ACC112 (cell line): Measurements from ENCODE around the gene SPAG16.
"Not testable (repeated sequence)": the region's sequence is repeated elsewhere in the genome, so short reads cannot be mapped to it uniquely, and the experiment has no call there.

Source experiments
- H2AFZ ChIP-seq: fragments of 200-600 bp; sonication (generic); one replicate; pipeline ENCODE4 v1.6.0; 2017; ENCODE audit warnings: antibody characterized with exemption, low read length; ENCODE audit not compliant: unreplicated experiment
- H3K27ac ChIP-seq: fragments of 200-600 bp; sonication (generic); 2 replicates; pipeline ENCODE4 v1.5.1; 2014; ENCODE audit warnings: low read depth, mild to moderate bottlenecking, antibody characterized with exemption, low read length, moderate library complexity
- H3K27me3 ChIP-seq: fragments of 200-600 bp; sonication (generic); 2 replicates; pipeline ENCODE4 v1.6.1; 2014; ENCODE audit warnings: mild to moderate bottlenecking, antibody characterized with exemption, low read length, moderate library complexity, mixed read lengths; ENCODE audit not compliant: insufficient read depth
- H3K36me3 ChIP-seq: fragments of 200-600 bp; sonication (generic); 2 replicates; pipeline ENCODE4 v1.6.1; 2016; ENCODE audit warnings: mild to moderate bottlenecking, antibody characterized with exemption, low read length, moderate library complexity, mixed read lengths; ENCODE audit not compliant: insufficient read depth
- H3K4me1 ChIP-seq: fragments of 200-600 bp; sonication (generic); one replicate; pipeline ENCODE4 v1.6.1; 2016; ENCODE audit warnings: low read length, mixed read lengths; ENCODE audit not compliant: insufficient read depth, unreplicated experiment, control insufficient read depth
- H3K4me3 ChIP-seq: fragments of 200-600 bp; sonication (generic); 2 replicates; pipeline ENCODE4 v1.5.1; 2014; ENCODE audit warnings: mild to moderate bottlenecking, low read depth, low read length
- H3K79me2 ChIP-seq: fragments of 200-600 bp; sonication (generic); one replicate; pipeline ENCODE4 v1.6.0; 2016; ENCODE audit warnings: low read length; ENCODE audit not compliant: control insufficient read depth, unreplicated experiment, insufficient read depth

The SPAG16 gene

DNA sequence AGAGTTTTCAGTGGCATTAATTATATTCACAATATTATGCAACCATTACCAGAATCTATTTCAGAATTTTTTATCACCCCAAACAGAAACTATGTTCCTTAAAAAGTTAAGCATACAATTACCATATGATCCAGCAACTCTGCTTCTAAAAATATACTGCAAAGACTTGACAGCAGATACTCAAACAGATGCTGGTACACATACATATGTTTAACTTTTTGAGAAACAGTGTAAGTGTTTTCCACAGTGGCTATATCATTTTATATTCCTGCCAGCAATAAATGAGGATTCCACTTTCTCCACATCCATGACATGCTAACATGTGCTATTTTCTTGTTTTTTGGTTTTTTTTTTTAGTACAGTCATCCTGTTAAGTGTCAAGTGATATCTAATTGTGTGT is 687.3 kb downstream of the SPAG16 start:
- Histone ChIP-seq H3K36me3 (no peaks in the 10 kb centered on the region), H3K4me3 (no peak overlapping the region), H3K27me3 (no peaks in the 10 kb centered on the region), H3K27ac (no peak overlapping the region), H3K79me2 (no peaks in the 10 kb centered on the region), H3K4me1 (no peaks in the 10 kb centered on the region), H2AFZ (no peak overlapping the region)

GRCh38 chr2:213980883-213981282 is 696.6 kb downstream of the SPAG16 start:
- no peaks in the 10 kb centered on the region for H3K36me3 ChIP-seq
- H3K27me3 ChIP-seq: no peaks in the 10 kb centered on the region
- no peak overlapping the region for H3K4me3 ChIP-seq
- H3K4me1 ChIP-seq: no peaks in the 10 kb centered on the region
- no peak overlapping the region for H3K27ac ChIP-seq
- H2AFZ ChIP-seq: peak overlapping the region; percentile 29
- no peaks in the 10 kb centered on the region for H3K79me2 ChIP-seq

DNA sequence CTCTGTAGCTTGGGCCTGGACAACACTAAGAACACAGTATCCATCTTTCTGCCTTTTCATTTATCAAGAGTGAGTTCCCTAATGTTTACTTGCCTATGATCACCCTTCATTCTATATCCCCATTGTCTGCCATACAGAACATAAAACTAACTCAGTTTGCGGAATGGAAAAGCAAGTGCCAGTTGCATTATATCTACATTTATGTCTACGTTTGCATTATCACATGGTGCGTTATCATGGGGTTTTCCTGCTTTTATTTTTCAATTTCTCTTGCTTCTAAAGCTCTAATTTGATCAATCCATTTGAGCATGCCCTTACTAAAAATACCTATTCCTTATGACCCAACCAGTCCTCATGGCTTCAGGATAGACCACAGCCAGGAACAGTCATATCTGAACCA is 704.9 kb downstream of the SPAG16 start:
- Histone ChIP-seq H3K27ac (no peak overlapping the region), H3K79me2 (no peaks in the 10 kb centered on the region), H3K4me1 (no peaks in the 10 kb centered on the region), H2AFZ (no peak overlapping the region), H3K4me3 (no peak overlapping the region), H3K36me3 (no peaks in the 10 kb centered on the region), H3K27me3 (no peaks in the 10 kb centered on the region)

DNA sequence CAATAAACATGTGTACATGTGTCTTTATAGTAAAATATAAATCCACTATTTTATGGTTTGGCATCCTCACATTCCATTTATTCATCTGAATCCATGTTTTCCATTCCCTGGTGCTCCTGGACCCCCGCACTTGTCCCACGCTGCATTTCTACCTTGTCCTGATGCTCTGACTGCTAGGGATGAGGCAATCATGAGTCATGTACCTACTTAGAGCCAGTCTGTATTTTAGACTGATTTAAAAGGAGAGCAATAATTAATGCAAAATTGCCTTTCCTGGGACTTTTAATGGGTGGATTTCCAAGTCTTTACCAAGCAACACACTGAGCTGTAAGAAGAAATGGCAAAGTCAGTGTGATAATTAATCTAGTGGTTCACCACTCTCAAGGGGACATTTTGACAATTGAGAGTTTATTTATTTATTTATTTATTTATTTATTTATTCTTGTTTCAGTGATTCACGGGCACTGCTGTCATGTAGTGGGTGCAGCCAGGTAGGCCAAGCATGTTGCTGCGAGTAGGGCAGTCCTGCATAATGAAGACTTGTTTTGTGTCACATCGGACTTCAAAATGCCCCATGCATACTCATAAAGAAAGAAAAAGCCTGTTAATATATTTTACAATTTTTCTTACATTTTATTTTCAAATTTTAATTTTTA is 707.3 kb downstream of the SPAG16 start:
- Histone ChIP-seq H3K27ac (no peak overlapping the region), H3K4me1 (peaks cover 10% of the 10 kb centered on the region), H3K36me3 (no peaks in the 10 kb centered on the region), H3K4me3 (no peak overlapping the region), H2AFZ (no peak overlapping the region), H3K79me2 (no peaks in the 10 kb centered on the region), H3K27me3 (no peaks in the 10 kb centered on the region)

- H3K27me3 ChIP-seq: no peaks in the 10 kb centered on the region
- H3K4me1 ChIP-seq: peaks cover 10% of the 10 kb centered on the region
- H2AFZ ChIP-seq: peak overlapping the region; percentile 2
- no peaks in the 10 kb centered on the region for H3K79me2 ChIP-seq
- H3K36me3 ChIP-seq: no peaks in the 10 kb centered on the region
- peak overlapping the region; percentile 39 for H3K27ac ChIP-seq
- no peak overlapping the region for H3K4me3 ChIP-seq
These were observed 711.3 kb downstream of the SPAG16 start for GRCh38 chr2:213995400-213996105.

DNA sequence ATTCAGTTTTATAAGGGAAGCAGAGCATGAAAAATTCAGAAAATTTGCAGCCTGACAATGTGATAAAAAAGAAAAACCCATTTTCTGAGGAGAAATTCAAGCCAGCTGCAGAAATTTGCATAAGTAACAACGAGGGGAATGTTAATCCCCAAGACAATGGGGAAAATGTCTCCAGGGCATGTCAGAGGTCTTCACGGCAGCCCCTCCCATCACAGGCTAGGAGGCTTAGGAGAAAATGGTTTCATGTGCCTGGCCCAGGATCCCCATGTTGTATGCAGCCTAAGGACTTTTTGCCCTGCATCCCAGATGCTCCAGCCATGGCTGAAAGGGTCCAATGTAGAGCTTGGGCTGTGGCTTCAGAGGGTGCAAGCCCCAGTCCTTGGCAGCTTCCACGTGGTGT is 714.7 kb downstream of the SPAG16 start:
- not testable (repeated sequence) for H3K27ac ChIP-seq, H3K27me3 ChIP-seq, H3K4me3 ChIP-seq, H3K36me3 ChIP-seq, H3K79me2 ChIP-seq, H2AFZ ChIP-seq
- peaks cover 10% of the 10 kb centered on the region for H3K4me1 ChIP-seq

DNA sequence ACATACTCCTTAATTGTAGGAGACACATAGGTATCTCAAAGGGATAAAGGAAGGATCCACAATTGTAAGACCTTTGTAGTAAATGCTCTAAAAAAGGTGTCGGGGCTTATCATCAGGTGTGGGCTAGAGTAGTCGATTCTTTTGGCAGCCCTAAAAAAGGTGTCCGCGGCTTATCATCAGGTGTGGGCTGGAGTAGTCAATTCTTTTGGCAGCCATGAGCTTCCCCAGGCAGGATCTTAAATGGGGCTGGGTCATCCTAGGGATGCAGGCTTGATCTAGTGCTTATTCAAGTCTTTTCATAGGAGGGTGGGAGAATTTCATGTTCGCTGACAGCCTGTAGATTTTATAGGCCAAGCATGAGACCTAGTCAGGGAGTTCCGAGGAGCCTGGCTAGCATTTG is 720.2 kb downstream of the SPAG16 start:
- H3K4me3 ChIP-seq: no peak overlapping the region
- peaks cover 4% of the 10 kb centered on the region for H3K4me1 ChIP-seq
- no peak overlapping the region for H3K27ac ChIP-seq
- H2AFZ ChIP-seq: no peak overlapping the region
- no peaks in the 10 kb centered on the region for H3K79me2 ChIP-seq
- H3K27me3 ChIP-seq: no peaks in the 10 kb centered on the region
- no peaks in the 10 kb centered on the region for H3K36me3 ChIP-seq

GRCh38 chr2:214005337-214005736 is 721.1 kb downstream of the SPAG16 start:
- no peaks in the 10 kb centered on the region for H3K79me2 ChIP-seq
- H3K27me3 ChIP-seq: no peaks in the 10 kb centered on the region
- no peak overlapping the region for H3K27ac ChIP-seq
- peaks cover 4% of the 10 kb centered on the region for H3K4me1 ChIP-seq
- H2AFZ ChIP-seq: no peak overlapping the region
- H3K4me3 ChIP-seq: no peak overlapping the region
- no peaks in the 10 kb centered on the region for H3K36me3 ChIP-seq

DNA sequence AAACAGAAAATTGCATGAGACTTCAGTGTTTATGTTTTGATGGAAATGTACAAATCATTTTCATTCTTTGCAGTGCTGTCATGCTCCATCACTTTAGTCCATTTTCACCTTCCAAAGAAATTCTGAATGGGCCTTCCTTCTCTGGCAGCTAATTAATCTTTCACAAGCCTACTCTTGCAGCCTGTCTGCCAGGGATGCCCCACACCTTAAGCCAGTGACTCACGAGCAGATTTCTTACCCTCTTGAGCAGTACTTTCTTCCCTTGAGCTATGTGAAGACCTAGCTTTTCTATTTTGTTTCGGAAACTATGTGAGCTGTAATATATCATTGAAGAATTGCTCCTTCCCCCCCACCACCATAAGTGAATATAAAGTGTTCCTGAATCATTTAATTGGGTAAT is 722.3 kb downstream of the SPAG16 start:
- Histone ChIP-seq H2AFZ (no peak overlapping the region), H3K4me3 (no peak overlapping the region), H3K79me2 (no peaks in the 10 kb centered on the region), H3K4me1 (peaks cover 4% of the 10 kb centered on the region), H3K27me3 (no peaks in the 10 kb centered on the region), H3K36me3 (no peaks in the 10 kb centered on the region), H3K27ac (no peak overlapping the region)

GRCh38 chr2:214011676-214012075 is 727.4 kb downstream of the SPAG16 start:
- Histone ChIP-seq H3K36me3 (no peaks in the 10 kb centered on the region), H3K4me1 (no peaks in the 10 kb centered on the region), H3K27me3 (no peaks in the 10 kb centered on the region), H3K79me2 (no peaks in the 10 kb centered on the region), H3K4me3 (no peak overlapping the region), H2AFZ (no peak overlapping the region), H3K27ac (no peak overlapping the region)

- Histone ChIP-seq H3K4me1 (peaks cover 11% of the 10 kb centered on the region), H3K4me3 (no peak overlapping the region), H3K79me2 (no peaks in the 10 kb centered on the region), H3K36me3 (no peaks in the 10 kb centered on the region), H3K27ac (no peak overlapping the region), H3K27me3 (no peaks in the 10 kb centered on the region), H2AFZ (no peak overlapping the region)
These were observed 730.4 kb downstream of the SPAG16 start for GRCh38 chr2:214014551-214015220.
